NCI-H1694 treated with DMSO at 0.1 percent for 48 hours (cell line): ENCODE results near the gene LMBRD1.
"Not testable (repeated sequence)": the region's sequence is repeated elsewhere in the genome, so short reads cannot be mapped to it uniquely, and the experiment has no call there.

ENCODE experiments used
- DNase-seq: peaks from one replicate; lab custom pipeline; 2025; lab: John Stamatoyannopoulos, UW

LMBRD1 gene

DNA sequence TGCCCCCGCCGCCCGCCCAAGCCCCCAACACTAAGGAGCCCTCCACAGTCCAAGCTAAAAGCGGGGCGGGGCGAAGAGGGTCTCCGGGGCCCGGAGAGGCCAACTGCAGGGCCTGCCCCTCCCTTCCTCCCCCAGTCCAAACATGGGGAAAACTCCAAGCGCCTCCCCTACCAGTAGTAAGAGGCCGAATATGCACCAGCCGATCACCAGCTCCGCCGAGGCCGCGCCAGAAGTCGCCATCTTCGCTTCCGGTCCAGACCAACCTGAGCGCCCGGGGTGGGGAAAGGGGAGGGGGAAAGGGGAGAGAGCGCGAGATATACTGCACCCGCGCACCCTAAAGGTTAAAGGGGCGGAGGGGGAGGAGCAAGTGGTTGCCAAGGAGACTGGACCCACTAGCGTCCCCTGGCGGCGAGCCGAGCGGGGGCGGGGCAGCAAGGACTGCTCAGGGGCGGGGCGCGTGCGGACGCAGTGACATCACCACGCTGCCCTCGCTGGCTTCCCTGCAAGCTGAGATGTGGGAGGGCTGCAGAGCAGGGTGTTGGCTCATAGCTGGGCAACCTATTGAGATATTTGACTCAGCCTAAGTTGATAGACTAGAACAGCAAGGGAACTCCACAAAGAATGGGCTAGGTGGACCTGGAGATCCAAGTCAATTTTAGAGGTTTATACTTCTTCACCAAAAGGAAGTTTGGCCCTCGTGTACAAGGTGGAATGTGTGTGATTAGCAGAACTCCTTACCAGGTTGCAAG lies at the start of gene LMBRD1:
Gene LMBRD1, minus strand, starts transcription at position 369 of the 749 bp plus-strand sequence. Its CDS starts 129 bp downstream, at position 240.
- peak; percentile 88 for DNase-seq

DNA sequence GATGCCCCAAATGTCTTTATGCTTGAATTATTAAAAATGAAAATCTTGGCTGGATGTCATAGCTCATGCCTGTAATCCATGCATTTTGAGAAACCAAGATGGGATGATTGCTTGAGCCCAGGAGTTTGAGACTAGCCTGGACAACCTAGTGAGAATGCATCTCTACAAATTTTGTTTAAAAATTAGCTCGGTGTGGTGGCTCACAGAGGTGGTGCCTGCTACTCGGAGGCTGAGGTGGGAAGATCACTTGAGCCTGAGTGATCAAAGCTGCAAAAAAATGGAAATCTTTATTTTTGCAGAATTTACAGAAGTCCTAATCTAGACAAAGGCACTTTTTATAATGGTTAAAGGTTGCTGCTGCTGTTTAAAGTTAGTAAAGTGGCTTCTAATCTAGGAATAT lies 49.5 kb upstream of the LMBRD1 start:
- DNase-seq = no peak

GRCh38 chr6:69843189-69843588 lies 46.4 kb upstream of the LMBRD1 start:
- DNase-seq = no peak

DNA sequence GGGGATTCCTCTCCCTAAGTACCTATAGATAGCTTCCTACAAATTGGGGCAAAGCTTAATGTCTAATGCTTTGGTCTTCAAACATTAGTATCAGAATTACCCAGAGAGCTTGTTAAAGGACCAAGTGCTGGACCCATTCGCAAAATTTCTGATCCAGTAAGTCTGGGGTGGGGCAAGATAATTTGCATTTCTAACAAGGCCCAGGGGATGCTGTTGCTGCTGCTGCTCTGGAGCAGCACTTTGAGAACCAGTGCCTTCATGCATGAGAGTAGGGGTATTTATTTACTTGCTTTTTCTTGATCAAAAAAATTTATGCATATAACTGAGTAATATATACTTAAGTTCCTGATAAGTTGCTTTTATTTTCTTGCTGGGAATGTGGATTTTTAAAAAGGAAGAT lies 45.1 kb upstream of the LMBRD1 start:
- no peak for DNase-seq

DNA sequence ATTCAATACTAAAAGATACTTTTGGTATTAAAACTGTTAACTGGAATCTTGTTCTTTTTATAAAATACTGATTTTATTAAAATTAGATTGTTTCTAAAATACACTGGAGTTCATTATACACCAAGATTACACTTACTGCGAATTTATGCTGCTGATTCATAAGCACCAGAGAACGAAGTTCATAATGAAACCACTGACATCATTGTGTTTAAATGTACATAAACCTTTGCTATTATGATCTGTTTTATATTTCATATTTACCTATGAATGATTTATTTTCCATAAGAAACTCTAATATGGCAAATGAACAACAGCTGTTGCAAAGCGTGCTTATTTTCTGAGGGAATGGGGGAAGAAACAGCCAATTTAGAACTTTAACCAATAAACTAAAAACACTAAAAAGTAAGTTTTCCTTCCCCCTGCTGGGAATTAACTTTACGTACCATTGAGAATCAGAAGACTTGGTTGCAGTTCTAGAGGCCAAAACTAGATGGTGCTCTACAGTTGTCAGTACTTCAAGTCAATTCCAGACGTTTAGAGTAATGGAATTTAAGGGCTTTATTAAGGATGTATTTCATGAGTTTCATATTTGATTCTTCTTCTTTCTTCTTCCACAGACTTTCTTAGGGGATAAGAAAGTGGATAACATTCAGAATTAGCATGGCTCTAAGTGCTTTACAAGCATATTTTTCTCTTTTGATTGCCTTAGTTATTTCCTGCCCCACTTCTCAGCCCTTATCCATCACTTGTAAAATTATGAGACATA lies 38.8 kb upstream of the LMBRD1 start:
- peak; percentile 62 for DNase-seq

GRCh38 chr6:69832558-69832957 lies 35.7 kb upstream of the LMBRD1 start:
- no peak for DNase-seq

GRCh38 chr6:69827276-69827893 lies 30.6 kb upstream of the LMBRD1 start:
- DNase-seq = no peak

- DNase-seq = no peak
Observed at GRCh38 chr6:69825904-69826303, 29.1 kb upstream of the LMBRD1 start.

GRCh38 chr6:69824355-69824754 lies 27.5 kb upstream of the LMBRD1 start:
- DNase-seq = not testable (repeated sequence)

GRCh38 chr6:69820438-69820837 lies 23.6 kb upstream of the LMBRD1 start:
- DNase-seq = no peak

DNA sequence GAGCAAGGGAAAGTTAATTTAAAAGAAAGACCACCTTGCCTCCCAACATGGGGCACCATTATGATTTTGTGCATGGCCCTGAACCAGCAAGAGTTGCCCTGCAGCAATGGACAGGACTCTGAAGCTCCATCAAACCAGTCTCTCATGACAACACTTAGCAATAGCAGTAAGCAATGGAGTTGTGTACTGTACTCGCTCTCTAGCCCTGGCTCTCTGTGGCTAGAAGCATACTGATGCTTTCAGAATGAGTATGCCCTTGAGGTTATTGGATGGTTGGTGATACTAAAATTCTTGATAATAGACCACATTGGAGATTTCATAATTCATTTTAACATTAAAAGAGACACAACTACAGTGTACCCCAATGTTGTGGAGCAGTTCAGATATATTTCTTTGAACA lies 23.2 kb upstream of the LMBRD1 start:
- no peak for DNase-seq

DNA sequence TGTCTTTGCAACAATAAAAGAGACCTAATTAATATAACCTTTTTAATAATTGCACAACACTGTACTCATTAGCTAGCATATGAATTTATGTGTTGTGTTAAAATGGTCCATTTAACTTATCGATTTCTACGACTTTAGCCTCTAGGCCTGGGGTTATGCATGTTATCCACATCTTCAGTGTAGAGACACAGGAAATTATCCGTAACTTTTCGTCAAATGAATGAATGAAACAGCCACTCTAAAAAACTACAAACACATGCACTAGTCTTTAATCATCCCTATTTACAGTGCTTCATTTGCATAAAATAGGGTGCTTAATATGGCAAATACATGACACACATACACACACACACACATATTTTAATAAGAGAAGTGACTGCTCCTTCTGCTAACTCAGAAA lies 22.3 kb upstream of the LMBRD1 start:
- DNase-seq = no peak

DNA sequence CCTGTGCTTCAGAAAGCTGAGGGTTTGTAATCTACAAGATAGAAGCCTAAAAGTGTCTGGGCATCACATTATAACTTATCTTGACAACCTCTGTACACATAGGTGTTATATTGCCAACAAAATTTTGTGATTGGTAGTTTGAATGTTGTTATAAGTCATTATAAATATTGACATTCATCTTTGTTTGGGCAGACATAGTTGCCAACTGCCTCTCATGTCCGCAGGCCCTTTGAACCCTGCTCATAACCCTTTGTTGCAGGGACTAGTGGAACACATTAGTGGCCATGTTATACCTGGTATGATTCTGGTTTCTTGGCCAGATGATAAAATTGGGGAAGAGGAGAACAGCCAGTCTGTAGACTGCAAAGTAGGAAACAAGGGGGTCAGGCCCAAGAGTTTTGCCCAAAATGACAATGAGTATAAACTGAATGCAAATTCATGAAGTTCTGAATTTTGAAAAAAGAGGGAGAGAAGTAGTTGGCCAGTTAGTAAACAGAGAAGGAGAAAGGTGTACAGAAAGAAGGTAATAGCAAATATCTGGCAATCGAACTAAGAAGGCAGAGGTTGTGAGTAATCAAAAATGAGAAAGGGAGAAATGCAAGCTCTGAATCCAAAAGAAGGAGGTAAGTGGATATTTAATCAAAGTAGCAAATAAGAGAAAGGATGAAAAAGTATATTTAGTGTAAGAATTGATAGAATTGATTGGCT lies 21.6 kb upstream of the LMBRD1 start:
- no peak for DNase-seq

DNA sequence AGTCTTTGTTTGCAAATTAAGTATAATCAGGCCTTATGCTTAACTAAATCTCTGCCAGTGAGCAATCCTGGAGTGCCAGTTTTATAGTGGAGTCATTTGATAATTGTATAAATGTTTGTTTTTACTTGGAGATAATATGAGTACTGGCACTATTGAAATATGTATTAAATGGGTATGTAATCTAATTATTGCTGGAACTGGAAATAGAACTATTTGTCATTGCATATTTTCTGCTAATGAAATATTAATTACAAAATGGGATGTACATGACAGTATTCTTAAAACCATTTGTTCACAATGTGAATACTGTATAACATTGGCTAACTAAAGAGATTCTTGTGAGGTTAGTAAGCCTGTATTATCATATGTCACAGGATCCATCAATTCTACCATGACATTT lies 20.5 kb upstream of the LMBRD1 start:
- no peak for DNase-seq

- DNase-seq = no peak
Observed at GRCh38 chr6:69816569-69816968, 19.8 kb upstream of the LMBRD1 start.

DNA sequence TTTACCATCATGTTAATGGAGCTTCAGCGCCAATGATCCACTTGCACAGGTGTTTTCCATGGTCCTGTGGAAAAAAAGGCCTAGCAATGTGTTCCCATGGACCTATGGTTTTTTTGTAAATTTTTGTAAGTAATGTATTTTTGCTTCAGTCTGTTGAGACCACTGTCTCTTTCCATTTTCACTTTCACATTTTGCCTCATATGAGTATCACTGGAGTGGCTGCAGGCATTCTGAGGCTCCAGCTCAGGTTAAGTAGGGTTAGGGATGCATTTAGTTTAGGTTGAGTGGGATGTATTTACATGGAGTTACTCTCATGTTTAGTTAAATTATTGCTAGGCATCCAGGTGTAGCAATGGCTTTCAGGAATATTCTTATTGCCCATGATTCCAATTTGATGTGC lies 19.2 kb upstream of the LMBRD1 start:
- no peak for DNase-seq

DNA sequence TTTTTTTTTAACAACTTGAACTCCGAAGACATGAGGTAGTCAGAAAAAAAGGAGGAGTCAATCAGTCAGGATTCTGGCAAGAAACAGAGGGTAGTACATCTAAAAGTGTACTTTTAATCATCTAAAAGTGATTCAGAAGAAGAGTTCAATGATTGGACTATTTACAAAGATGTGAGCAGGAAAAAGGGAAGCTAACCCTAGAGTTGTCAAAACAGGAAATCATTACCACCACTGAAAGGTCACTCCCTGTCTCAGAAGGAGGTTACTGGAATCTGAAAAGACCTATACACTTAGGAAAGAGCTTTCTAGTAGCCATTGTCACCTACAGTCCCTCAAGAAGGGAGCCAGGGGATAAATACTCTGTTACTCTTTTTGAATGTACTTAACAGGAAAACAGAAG lies 16.7 kb upstream of the LMBRD1 start:
- no peak for DNase-seq

GRCh38 chr6:69812746-69813427 lies 16.1 kb upstream of the LMBRD1 start:
- no peak for DNase-seq

DNA sequence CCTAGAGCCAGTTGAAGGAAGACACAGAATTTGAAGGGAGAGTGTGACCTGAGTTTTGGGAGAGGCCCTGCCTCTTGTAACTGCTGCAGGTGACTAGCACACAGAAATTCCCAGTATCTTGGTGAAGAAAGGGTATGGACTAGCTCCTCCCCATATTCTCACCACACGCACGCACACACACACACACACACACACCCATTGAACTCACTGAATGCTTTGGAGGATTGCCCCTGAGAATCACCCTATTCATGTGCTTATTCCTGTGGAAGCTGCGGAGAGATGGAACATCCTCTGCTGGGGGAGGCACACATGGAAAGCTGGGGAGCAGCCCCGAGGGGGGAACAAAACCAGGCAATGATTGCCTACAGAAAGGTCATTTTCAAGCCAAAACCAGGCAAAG lies 6.2 kb upstream of the LMBRD1 start:
- no peak for DNase-seq

DNA sequence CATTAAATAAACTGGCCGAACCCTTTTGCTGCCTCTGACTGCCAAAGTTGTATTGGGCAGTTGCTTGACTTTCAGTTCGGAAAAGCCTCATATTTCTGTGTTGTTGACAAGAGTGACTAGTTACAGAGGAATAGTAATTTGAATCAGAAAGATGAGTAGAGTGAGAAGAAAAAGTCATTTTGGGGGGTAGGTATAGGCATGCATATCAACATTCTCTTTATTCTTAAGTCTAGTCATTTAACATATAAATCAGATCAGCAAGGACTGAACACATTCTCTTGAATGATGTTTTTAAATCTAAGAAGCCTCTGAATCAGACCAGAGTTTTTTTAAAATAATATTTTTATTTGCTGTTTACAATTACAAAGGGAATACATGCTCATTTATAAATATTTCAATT lies 4.9 kb upstream of the LMBRD1 start:
- no peak for DNase-seq

DNA sequence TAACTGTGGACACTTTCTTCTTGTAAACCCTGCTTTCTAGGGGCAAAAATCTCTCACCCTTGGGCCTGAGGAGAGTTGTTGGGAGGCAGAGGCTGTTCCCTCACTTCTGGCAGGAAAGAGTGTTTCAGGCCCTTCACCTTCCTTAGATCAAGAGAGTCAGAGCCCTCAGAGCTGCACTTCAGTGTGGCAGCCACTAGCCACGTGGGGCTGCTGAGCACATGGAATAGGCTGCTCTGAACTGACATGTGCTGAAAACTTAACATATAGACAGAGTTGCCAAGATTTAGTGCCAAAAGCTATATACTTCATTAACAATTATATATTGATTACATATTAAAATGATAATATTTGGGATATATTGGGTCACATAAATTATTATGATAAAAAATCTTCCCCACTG lies 4.4 kb upstream of the LMBRD1 start:
- DNase-seq = no peak

- not testable (repeated sequence) for DNase-seq
Observed at GRCh38 chr6:69798796-69799195, 2.0 kb upstream of the LMBRD1 start.
